ENCODE measurements around the gene ANAPC16.

The ANAPC16 gene

GRCh38 chr10:72274213-72274729 is 58.5 kb downstream of the ANAPC16 start:
- H3K23ac ChIP-seq (ENCODE audit: low read length in 2 of 2), result peak overlapping the region in 1 of 2 experiments; percentile 89
- no peak overlapping the region for H2AK5ac ChIP-seq (ENCODE audit: low read length, severe bottlenecking)
- peak overlapping the region; percentile 29 for H4K8ac ChIP-seq (ENCODE audit: low read length)
- peak overlapping the region; percentile 81 for H4K91ac ChIP-seq (ENCODE audit: low read length)
- no peak overlapping the region for H2BK120ac ChIP-seq (ENCODE audit: low read depth, low read length)
- H3K18ac ChIP-seq (ENCODE audit: low read depth in 1 of 2, low read length in 2 of 2), result peak overlapping the region; percentile 83 to 98
- H2BK15ac ChIP-seq (ENCODE audit: low read depth, poor library complexity, severe bottlenecking), result no peak overlapping the region
- H3K4me2 ChIP-seq (ENCODE audit: low read length, poor library complexity, severe bottlenecking), result peak overlapping the region; percentile 79
- peak overlapping the region in 1 of 2 experiments; percentile 68 for H2BK12ac ChIP-seq (ENCODE audit: low read length in 2 of 2)
- H3K36me3 ChIP-seq (ENCODE audit: control insufficient read depth in 1 of 2, insufficient read depth in 2 of 2, low read depth in 1 of 2, low read length in 2 of 2), result peaks cover 15 to 21% of the 10 kb centered on the region in 2 experiments
- H3K9ac ChIP-seq (ENCODE audit: low read length), result peak overlapping the region; percentile 89
- H3K27ac ChIP-seq (ENCODE audit: low read length, poor library complexity, severe bottlenecking), result peak overlapping the region; percentile 94
- no peak for DNase-seq
- WGBS, result 2% methylated on average over 40 of the region's 40 CpGs
- H3K14ac ChIP-seq (ENCODE audit: low read length in 2 of 2), result peak overlapping the region in 1 of 2 experiments; percentile 95
- H3K4ac ChIP-seq (ENCODE audit: low read depth in 1 of 2, low read length in 2 of 2), result peak overlapping the region; percentile 3 to 95
- peaks cover 2% of the 10 kb centered on the region for H3K79me1 ChIP-seq (replicated peaks; ENCODE audit: low read length, poor library complexity, severe bottlenecking)
- H2AFZ ChIP-seq (ENCODE audit: low read depth, low read length), result no peak overlapping the region
- H3K27me3 ChIP-seq (ENCODE audit: control insufficient read depth in 1 of 2, insufficient read depth in 1 of 2, low read length in 2 of 2), result no peaks in the 10 kb centered on the region
- peak overlapping the region; percentile 89 to 96 for H3K4me3 ChIP-seq (ENCODE audit: insufficient read depth in 1 of 2, low read depth in 1 of 2, low read length in 2 of 2)
- peak overlapping the region; percentile 96 for H2BK5ac ChIP-seq (ENCODE audit: low read depth, low read length, poor library complexity, severe bottlenecking)
- H3K9me3 ChIP-seq (ENCODE audit: control insufficient read depth, low read length), result no peaks in the 10 kb centered on the region
- peaks cover 22% of the 10 kb centered on the region for H3K4me1 ChIP-seq (ENCODE audit: control insufficient read depth, insufficient read depth, low read depth, low read length)

DNA sequence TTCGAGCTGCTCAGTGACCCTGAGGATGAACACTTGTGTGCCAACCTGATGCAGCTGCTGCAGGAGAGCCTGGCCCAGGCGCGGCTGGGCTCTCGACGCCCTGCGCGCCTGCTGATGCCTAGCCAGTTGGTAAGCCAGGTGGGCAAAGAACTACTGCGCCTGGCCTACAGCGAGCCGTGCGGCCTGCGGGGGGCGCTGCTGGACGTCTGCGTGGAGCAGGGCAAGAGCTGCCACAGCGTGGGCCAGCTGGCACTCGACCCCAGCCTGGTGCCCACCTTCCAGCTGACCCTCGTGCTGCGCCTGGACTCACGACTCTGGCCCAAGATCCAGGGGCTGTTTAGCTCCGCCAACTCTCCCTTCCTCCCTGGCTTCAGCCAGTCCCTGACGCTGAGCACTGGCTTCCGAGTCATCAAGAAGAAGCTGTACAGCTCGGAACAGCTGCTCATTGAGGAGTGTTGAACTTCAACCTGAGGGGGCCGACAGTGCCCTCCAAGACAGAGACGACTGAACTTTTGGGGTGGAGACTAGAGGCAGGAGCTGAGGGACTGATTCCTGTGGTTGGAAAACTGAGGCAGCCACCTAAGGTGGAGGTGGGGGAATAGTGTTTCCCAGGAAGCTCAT is 59.0 kb downstream of the ANAPC16 start:
- Histone ChIP-seq H3K27me3 (ENCODE audit: control insufficient read depth in 1 of 2, insufficient read depth in 1 of 2, low read length in 2 of 2) (no peaks in the 10 kb centered on the region), H3K14ac (ENCODE audit: low read length in 2 of 2) (peak overlapping the region in 1 of 2 experiments; percentile 95), H3K9me3 (ENCODE audit: control insufficient read depth, low read length) (no peaks in the 10 kb centered on the region), H3K36me3 (ENCODE audit: control insufficient read depth in 1 of 2, insufficient read depth in 2 of 2, low read depth in 1 of 2, low read length in 2 of 2) (peaks cover 15 to 21% of the 10 kb centered on the region in 2 experiments), H2AFZ (ENCODE audit: low read depth, low read length) (no peak overlapping the region), H2BK5ac (ENCODE audit: low read depth, low read length, poor library complexity, severe bottlenecking) (no peak overlapping the region), H3K18ac (ENCODE audit: low read depth in 1 of 2, low read length in 2 of 2) (peak overlapping the region; percentile 83 to 98), H3K9ac (ENCODE audit: low read length) (peak overlapping the region; percentile 89), H3K4me2 (ENCODE audit: low read length, poor library complexity, severe bottlenecking) (peak overlapping the region; percentile 79), H3K4me3 (ENCODE audit: insufficient read depth in 1 of 2, low read depth in 1 of 2, low read length in 2 of 2) (peak overlapping the region; percentile 89 to 96), H4K8ac (ENCODE audit: low read length) (no peak overlapping the region), H3K23ac (ENCODE audit: low read length in 2 of 2) (peak overlapping the region in 1 of 2 experiments; percentile 89), H3K79me1 (replicated peaks; ENCODE audit: low read length, poor library complexity, severe bottlenecking) (peaks cover 2% of the 10 kb centered on the region), H2AK5ac (ENCODE audit: low read length, severe bottlenecking) (no peak overlapping the region), H3K27ac (ENCODE audit: low read length, poor library complexity, severe bottlenecking) (peak overlapping the region; percentile 94), H2BK15ac (ENCODE audit: low read depth, poor library complexity, severe bottlenecking) (no peak overlapping the region), H2BK120ac (ENCODE audit: low read depth, low read length) (no peak overlapping the region), H2BK12ac (ENCODE audit: low read length in 2 of 2) (peak overlapping the region in 1 of 2 experiments; percentile 17), H3K4me1 (ENCODE audit: control insufficient read depth, insufficient read depth, low read depth, low read length) (peaks cover 22% of the 10 kb centered on the region), H4K91ac (ENCODE audit: low read length) (peak overlapping the region; percentile 54), H3K4ac (ENCODE audit: low read depth in 1 of 2, low read length in 2 of 2) (peak overlapping the region in 1 of 2 experiments; percentile 95)
- 44% methylated on average over 26 of the region's 26 CpGs for WGBS
- DNase-seq, result peak; percentile 66

DNA sequence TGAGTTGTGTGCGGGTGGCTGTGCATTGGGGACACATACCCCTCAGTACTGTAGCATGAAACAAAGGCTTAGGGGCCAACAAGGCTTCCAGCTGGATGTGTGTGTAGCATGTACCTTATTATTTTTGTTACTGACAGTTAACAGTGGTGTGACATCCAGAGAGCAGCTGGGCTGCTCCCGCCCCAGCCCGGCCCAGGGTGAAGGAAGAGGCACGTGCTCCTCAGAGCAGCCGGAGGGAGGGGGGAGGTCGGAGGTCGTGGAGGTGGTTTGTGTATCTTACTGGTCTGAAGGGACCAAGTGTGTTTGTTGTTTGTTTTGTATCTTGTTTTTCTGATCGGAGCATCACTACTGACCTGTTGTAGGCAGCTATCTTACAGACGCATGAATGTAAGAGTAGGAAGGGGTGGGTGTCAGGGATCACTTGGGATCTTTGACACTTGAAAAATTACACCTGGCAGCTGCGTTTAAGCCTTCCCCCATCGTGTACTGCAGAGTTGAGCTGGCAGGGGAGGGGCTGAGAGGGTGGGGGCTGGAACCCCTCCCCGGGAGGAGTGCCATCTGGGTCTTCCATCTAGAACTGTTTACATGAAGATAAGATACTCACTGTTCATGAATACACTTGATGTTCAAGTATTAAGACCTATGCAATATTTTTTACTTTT is 59.7 kb downstream of the ANAPC16 start:
- Histone ChIP-seq H3K18ac (ENCODE audit: low read depth in 1 of 2, low read length in 2 of 2) (peak overlapping the region; percentile 56 to 61), H3K27me3 (ENCODE audit: control insufficient read depth in 1 of 2, insufficient read depth in 1 of 2, low read length in 2 of 2) (no peaks in the 10 kb centered on the region), H3K14ac (ENCODE audit: low read length in 2 of 2) (peak overlapping the region in 1 of 2 experiments; percentile 71), H3K27ac (ENCODE audit: low read length, poor library complexity, severe bottlenecking) (peak overlapping the region; percentile 18), H2BK120ac (ENCODE audit: low read depth, low read length) (no peak overlapping the region), H3K4me3 (ENCODE audit: insufficient read depth in 1 of 2, low read depth in 1 of 2, low read length in 2 of 2) (peak overlapping the region; percentile 89 to 96), H2BK15ac (ENCODE audit: low read depth, poor library complexity, severe bottlenecking) (no peak overlapping the region), H4K8ac (ENCODE audit: low read length) (peak overlapping the region; percentile 3), H2AK5ac (ENCODE audit: low read length, severe bottlenecking) (no peak overlapping the region), H3K4ac (ENCODE audit: low read depth in 1 of 2, low read length in 2 of 2) (peak overlapping the region in 1 of 2 experiments; percentile 42), H3K4me2 (ENCODE audit: low read length, poor library complexity, severe bottlenecking) (peak overlapping the region; percentile 79), H2AFZ (ENCODE audit: low read depth, low read length) (no peak overlapping the region), H3K23ac (ENCODE audit: low read length in 2 of 2) (no peak overlapping the region), H2BK12ac (ENCODE audit: low read length in 2 of 2) (no peak overlapping the region), H3K9ac (ENCODE audit: low read length) (peak overlapping the region; percentile 89), H3K36me3 (ENCODE audit: control insufficient read depth in 1 of 2, insufficient read depth in 2 of 2, low read depth in 1 of 2, low read length in 2 of 2) (peaks cover 15 to 21% of the 10 kb centered on the region in 2 experiments), H3K9me3 (ENCODE audit: control insufficient read depth, low read length) (no peaks in the 10 kb centered on the region), H2BK5ac (ENCODE audit: low read depth, low read length, poor library complexity, severe bottlenecking) (no peak overlapping the region), H3K79me1 (replicated peaks; ENCODE audit: low read length, poor library complexity, severe bottlenecking) (peaks cover 2% of the 10 kb centered on the region), H4K91ac (ENCODE audit: low read length) (no peak overlapping the region), H3K4me1 (ENCODE audit: control insufficient read depth, insufficient read depth, low read depth, low read length) (peaks cover 22% of the 10 kb centered on the region)
- WGBS, result 32% methylated on average over 11 of the region's 12 CpGs
- no peak for DNase-seq

- H3K9ac ChIP-seq (ENCODE audit: low read length), result peak overlapping the region; percentile 89
- H2AK5ac ChIP-seq (ENCODE audit: low read length, severe bottlenecking), result no peak overlapping the region
These were observed 60.2 kb downstream of the ANAPC16 start for GRCh38 chr10:72276013-72276387.

More at GRCh38 chr10:72276013-72276387, 60.2 kb downstream of the ANAPC16 start:
- Histone ChIP-seq H3K23ac (ENCODE audit: low read length in 2 of 2) (no peak overlapping the region), H3K18ac (ENCODE audit: low read depth in 1 of 2, low read length in 2 of 2) (peak overlapping the region in 1 of 2 experiments; percentile 94), H2BK15ac (ENCODE audit: low read depth, poor library complexity, severe bottlenecking) (no peak overlapping the region), H3K4ac (ENCODE audit: low read depth in 1 of 2, low read length in 2 of 2) (peak overlapping the region in 1 of 2 experiments; percentile 6), H2BK120ac (ENCODE audit: low read depth, low read length) (no peak overlapping the region), H4K91ac (ENCODE audit: low read length) (peak overlapping the region; percentile 70), H2BK5ac (ENCODE audit: low read depth, low read length, poor library complexity, severe bottlenecking) (no peak overlapping the region), H3K4me1 (ENCODE audit: control insufficient read depth, insufficient read depth, low read depth, low read length) (peaks cover 22% of the 10 kb centered on the region), H3K9me3 (ENCODE audit: control insufficient read depth, low read length) (no peaks in the 10 kb centered on the region), H3K27me3 (ENCODE audit: control insufficient read depth in 1 of 2, insufficient read depth in 1 of 2, low read length in 2 of 2) (no peaks in the 10 kb centered on the region), H3K4me3 (ENCODE audit: insufficient read depth in 1 of 2, low read depth in 1 of 2, low read length in 2 of 2) (peak overlapping the region; percentile 35 to 96), H3K4me2 (ENCODE audit: low read length, poor library complexity, severe bottlenecking) (peak overlapping the region; percentile 79), H3K14ac (ENCODE audit: low read length in 2 of 2) (peak overlapping the region in 1 of 2 experiments; percentile 98), H3K79me1 (replicated peaks; ENCODE audit: low read length, poor library complexity, severe bottlenecking) (peaks cover 2% of the 10 kb centered on the region), H4K8ac (ENCODE audit: low read length) (peak overlapping the region; percentile 12), H2AFZ (ENCODE audit: low read depth, low read length) (no peak overlapping the region), H2BK12ac (ENCODE audit: low read length in 2 of 2) (peak overlapping the region in 1 of 2 experiments; percentile 23), H3K36me3 (ENCODE audit: control insufficient read depth in 1 of 2, insufficient read depth in 2 of 2, low read depth in 1 of 2, low read length in 2 of 2) (peaks cover 15 to 21% of the 10 kb centered on the region in 2 experiments), H3K27ac (ENCODE audit: low read length, poor library complexity, severe bottlenecking) (peak overlapping the region; percentile 17)
- DNase-seq, result no peak
- 89% methylated on average over 3 of the region's 4 CpGs for WGBS

Data from mesenchymal stem cell (in vitro differentiated cells and primary cell).